Measurements from ENCODE around the gene SETD3.

- TF ChIP-seq CTCF (conservative IDR thresholded peaks at IDR 0.05) (no peak), ZFX (IDR thresholded peaks at IDR 0.05) (no peak)
These were observed 95.9 kb downstream of the SETD3 start for GRCh38 chr14:99384450-99385417.
